ENCODE measurements around the gene ZBTB43.
"Not testable (repeated sequence)": the region's sequence is repeated elsewhere in the genome, so short reads cannot be mapped to it uniquely, and the experiment has no call there.

ZBTB43 gene

DNA sequence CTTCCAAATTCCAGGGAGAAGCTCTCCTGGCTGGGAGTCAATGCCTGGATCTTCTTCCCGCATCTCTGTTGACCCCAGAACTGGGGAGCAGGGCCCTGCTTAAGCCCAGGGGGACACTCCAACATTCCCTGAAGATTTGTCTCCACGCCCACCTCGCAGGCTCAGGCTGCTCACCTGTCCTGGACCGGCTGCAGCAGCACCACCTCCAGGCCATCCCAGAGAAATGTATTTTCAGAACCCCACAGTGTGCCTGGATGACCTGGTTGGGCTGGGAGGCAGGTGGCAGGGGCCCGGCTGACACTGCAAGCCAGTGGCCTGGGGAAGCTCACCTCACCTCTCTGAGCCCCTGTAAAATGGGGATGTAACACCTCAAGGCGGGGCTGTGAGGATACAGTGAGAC is 27.1 kb upstream of the ZBTB43 start:
- no peaks in the 10 kb centered on the region for H3K27me3 ChIP-seq (ENCODE audit: insufficient read depth, low read length, poor library complexity, severe bottlenecking)
- no peak overlapping the region for H3K4me2 ChIP-seq (ENCODE audit: low read depth, low read length, poor library complexity, severe bottlenecking)
- H3K36me3 ChIP-seq (ENCODE audit: insufficient read depth, low read length), result no peaks in the 10 kb centered on the region
- H3K4me1 ChIP-seq (ENCODE audit: insufficient read depth, low read length, poor library complexity, severe bottlenecking), result peaks cover 3% of the 10 kb centered on the region
- no peak overlapping the region for H2AFZ ChIP-seq (ENCODE audit: low read length)
- H3K4me3 ChIP-seq (ENCODE audit: low read length, poor library complexity, severe bottlenecking), result no peak overlapping the region
- no peaks in the 10 kb centered on the region for H4K20me1 ChIP-seq (ENCODE audit: insufficient read depth, low read length, poor library complexity, severe bottlenecking)
- H3K9me3 ChIP-seq (ENCODE audit: insufficient read depth, low read depth, low read length), result no peaks in the 10 kb centered on the region
- TF ChIP-seq, protein P1, sequence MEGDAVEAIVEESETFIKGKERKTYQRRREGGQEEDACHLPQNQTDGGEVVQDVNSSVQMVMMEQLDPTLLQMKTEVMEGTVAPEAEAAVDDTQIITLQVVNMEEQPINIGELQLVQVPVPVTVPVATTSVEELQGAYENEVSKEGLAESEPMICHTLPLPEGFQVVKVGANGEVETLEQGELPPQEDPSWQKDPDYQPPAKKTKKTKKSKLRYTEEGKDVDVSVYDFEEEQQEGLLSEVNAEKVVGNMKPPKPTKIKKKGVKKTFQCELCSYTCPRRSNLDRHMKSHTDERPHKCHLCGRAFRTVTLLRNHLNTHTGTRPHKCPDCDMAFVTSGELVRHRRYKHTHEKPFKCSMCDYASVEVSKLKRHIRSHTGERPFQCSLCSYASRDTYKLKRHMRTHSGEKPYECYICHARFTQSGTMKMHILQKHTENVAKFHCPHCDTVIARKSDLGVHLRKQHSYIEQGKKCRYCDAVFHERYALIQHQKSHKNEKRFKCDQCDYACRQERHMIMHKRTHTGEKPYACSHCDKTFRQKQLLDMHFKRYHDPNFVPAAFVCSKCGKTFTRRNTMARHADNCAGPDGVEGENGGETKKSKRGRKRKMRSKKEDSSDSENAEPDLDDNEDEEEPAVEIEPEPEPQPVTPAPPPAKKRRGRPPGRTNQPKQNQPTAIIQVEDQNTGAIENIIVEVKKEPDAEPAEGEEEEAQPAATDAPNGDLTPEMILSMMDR (conservative IDR thresholded peaks at IDR 0.05; ENCODE audit: low read length), result peak; percentile 56
- TF ChIP-seq EZH2phosphoT487 (IDR thresholded peaks at IDR 0.05; ENCODE audit: borderline replicate concordance), result no peak
- H3K9ac ChIP-seq (ENCODE audit: low read depth, low read length, poor library complexity, severe bottlenecking), result no peak overlapping the region
- H3K9me2 ChIP-seq (replicated peaks; ENCODE audit: low read depth, low read length), result no peaks in the 10 kb centered on the region
- H3K79me2 ChIP-seq (ENCODE audit: insufficient read depth, low read length), result no peaks in the 10 kb centered on the region
- no peaks in the 10 kb centered on the region for H3F3A ChIP-seq (ENCODE audit: low read depth)

DNA sequence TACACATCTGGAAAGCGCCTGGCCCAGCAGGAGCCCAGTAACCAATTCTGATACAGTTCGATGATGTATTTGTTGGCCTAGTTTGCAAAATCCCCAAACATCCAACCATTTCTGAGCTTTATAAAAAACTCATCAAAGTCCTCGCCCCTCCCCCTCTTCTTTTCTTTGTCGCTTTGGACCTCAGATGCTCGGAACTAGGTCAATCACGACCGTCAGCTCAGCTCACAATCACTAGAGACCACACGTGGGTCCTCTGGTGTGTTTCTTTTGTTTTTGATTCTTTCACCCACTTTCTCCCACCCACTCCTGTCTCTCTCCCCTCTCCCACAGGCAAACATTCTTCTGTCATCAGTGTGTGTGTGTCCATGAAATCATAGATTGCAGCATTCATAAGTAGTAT is 26.7 kb upstream of the ZBTB43 start:
- no peaks in the 10 kb centered on the region for H3F3A ChIP-seq (ENCODE audit: low read depth)
- no peaks in the 10 kb centered on the region for H3K79me2 ChIP-seq (ENCODE audit: insufficient read depth, low read length)
- no peak overlapping the region for H3K4me3 ChIP-seq (ENCODE audit: low read length, poor library complexity, severe bottlenecking)
- H3K9me3 ChIP-seq (ENCODE audit: insufficient read depth, low read depth, low read length), result no peaks in the 10 kb centered on the region
- no peaks in the 10 kb centered on the region for H3K27me3 ChIP-seq (ENCODE audit: insufficient read depth, low read length, poor library complexity, severe bottlenecking)
- H3K4me2 ChIP-seq (ENCODE audit: low read depth, low read length, poor library complexity, severe bottlenecking), result no peak overlapping the region
- H3K4me1 ChIP-seq (ENCODE audit: insufficient read depth, low read length, poor library complexity, severe bottlenecking), result peaks cover 3% of the 10 kb centered on the region
- H4K20me1 ChIP-seq (ENCODE audit: insufficient read depth, low read length, poor library complexity, severe bottlenecking), result no peaks in the 10 kb centered on the region
- no peak overlapping the region for H2AFZ ChIP-seq (ENCODE audit: low read length)
- H3K9ac ChIP-seq (ENCODE audit: low read depth, low read length, poor library complexity, severe bottlenecking), result no peak overlapping the region
- no peaks in the 10 kb centered on the region for H3K9me2 ChIP-seq (replicated peaks; ENCODE audit: low read depth, low read length)
- no peaks in the 10 kb centered on the region for H3K36me3 ChIP-seq (ENCODE audit: insufficient read depth, low read length)
- TF ChIP-seq, protein P1 (conservative IDR thresholded peaks at IDR 0.05; ENCODE audit: low read length), result no peak
- no peak for TF ChIP-seq EZH2phosphoT487 (IDR thresholded peaks at IDR 0.05; ENCODE audit: borderline replicate concordance)

DNA sequence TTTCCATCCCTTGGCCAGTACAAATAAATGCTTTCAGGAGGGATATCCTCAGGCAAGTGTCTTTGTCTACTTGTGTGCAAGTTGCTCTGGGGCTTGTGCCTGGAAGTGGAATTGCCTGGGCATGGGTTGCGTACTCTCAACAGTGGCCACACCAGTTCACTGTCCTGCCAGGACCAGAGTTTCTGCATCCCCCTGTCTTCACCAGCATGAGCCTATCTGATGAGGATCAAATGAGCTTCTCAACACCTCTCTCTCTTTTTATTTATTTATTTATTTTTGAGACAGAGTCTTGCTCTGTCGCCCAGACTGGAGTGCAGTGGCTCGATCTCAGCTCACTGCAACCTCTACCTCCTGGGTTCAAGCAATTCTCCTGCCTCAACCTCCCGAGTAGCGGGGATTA is 26.1 kb upstream of the ZBTB43 start:
- not testable (repeated sequence) for H3K27me3 ChIP-seq (ENCODE audit: insufficient read depth, low read length, poor library complexity, severe bottlenecking); H3K4me2 ChIP-seq (ENCODE audit: low read depth, low read length, poor library complexity, severe bottlenecking); H3K4me1 ChIP-seq (ENCODE audit: insufficient read depth, low read length, poor library complexity, severe bottlenecking); H2AFZ ChIP-seq (ENCODE audit: low read length); H3K36me3 ChIP-seq (ENCODE audit: insufficient read depth, low read length); H3K9ac ChIP-seq (ENCODE audit: low read depth, low read length, poor library complexity, severe bottlenecking); H3K9me2 ChIP-seq (replicated peaks; ENCODE audit: low read depth, low read length); H3F3A ChIP-seq (ENCODE audit: low read depth); H4K20me1 ChIP-seq (ENCODE audit: insufficient read depth, low read length, poor library complexity, severe bottlenecking); H3K79me2 ChIP-seq (ENCODE audit: insufficient read depth, low read length); H3K4me3 ChIP-seq (ENCODE audit: low read length, poor library complexity, severe bottlenecking); H3K9me3 ChIP-seq (ENCODE audit: insufficient read depth, low read depth, low read length)

DNA sequence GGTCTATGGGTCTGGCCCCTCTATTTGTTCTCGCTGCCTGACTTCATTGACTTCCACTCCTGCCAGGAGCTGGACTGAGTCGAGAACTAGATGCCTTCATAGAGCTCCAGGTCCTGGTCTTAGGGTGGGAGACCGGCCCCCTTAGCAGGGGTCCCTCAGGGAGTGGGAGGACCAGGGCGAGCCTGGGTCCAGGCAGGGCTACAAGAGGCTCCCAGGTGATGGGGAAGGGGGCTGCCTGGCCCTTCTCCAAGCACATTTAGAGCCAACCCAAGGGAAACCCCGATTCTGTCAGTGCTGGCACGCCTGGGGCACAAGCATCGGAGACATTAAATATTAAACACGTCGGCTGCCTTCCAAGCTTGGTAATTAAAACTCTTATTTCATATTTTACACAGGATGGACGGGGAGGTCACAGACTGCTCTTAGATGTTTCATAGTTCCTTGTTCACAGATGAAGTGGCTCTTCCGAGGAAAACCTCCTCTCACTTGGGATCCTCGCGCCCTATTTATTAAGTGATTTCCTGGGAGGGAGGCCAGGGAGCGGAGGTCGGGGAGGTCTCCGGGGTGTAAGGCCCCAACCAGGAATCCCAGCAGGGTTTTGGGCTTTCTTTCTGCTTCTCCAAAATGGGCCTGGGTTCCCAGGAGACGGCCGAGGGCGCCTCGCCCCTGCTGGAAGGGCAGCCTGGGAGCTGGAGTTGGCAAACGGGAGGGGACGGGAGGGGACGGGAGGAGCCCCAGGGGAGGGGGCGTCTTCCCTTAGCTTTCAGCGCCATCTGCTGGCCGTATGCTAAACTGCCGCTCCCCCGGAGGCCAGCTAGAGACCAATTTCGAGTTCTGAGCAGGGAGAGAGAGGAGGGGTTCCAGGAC is 23.4 kb upstream of the ZBTB43 start:
- no peak overlapping the region for H3K9ac ChIP-seq (ENCODE audit: low read depth, low read length, poor library complexity, severe bottlenecking)
- H2AFZ ChIP-seq (ENCODE audit: low read length), result peak overlapping the region; percentile 72
- H3K27me3 ChIP-seq (ENCODE audit: insufficient read depth, low read length, poor library complexity, severe bottlenecking), result no peaks in the 10 kb centered on the region
- TF ChIP-seq, protein P1 (conservative IDR thresholded peaks at IDR 0.05; ENCODE audit: low read length), result peak; percentile 96
- no peak for TF ChIP-seq EZH2phosphoT487 (IDR thresholded peaks at IDR 0.05; ENCODE audit: borderline replicate concordance)
- H3K4me3 ChIP-seq (ENCODE audit: low read length, poor library complexity, severe bottlenecking), result no peak overlapping the region
- peak overlapping the region; percentile 46 for H3K4me2 ChIP-seq (ENCODE audit: low read depth, low read length, poor library complexity, severe bottlenecking)
- H3K9me2 ChIP-seq (replicated peaks; ENCODE audit: low read depth, low read length), result no peaks in the 10 kb centered on the region
- H3K9me3 ChIP-seq (ENCODE audit: insufficient read depth, low read depth, low read length), result no peaks in the 10 kb centered on the region
- no peaks in the 10 kb centered on the region for H3K79me2 ChIP-seq (ENCODE audit: insufficient read depth, low read length)
- no peaks in the 10 kb centered on the region for H3F3A ChIP-seq (ENCODE audit: low read depth)
- H4K20me1 ChIP-seq (ENCODE audit: insufficient read depth, low read length, poor library complexity, severe bottlenecking), result no peaks in the 10 kb centered on the region
- no peaks in the 10 kb centered on the region for H3K36me3 ChIP-seq (ENCODE audit: insufficient read depth, low read length)
- peaks cover 3% of the 10 kb centered on the region for H3K4me1 ChIP-seq (ENCODE audit: insufficient read depth, low read length, poor library complexity, severe bottlenecking)
